Epidermal melanocyte (primary cell): ENCODE measurements around the gene PGRMC2.
A peak's percentile ranks its signal among the peaks of the same experiment; 100 is the strongest.

Source experiments
- DNase-seq: peaks from one replicate; pipeline ENCODE4 v3.0.0; 2011; ENCODE audit warnings: low spot score; ENCODE audit not compliant: insufficient read length

Gene PGRMC2

DNA sequence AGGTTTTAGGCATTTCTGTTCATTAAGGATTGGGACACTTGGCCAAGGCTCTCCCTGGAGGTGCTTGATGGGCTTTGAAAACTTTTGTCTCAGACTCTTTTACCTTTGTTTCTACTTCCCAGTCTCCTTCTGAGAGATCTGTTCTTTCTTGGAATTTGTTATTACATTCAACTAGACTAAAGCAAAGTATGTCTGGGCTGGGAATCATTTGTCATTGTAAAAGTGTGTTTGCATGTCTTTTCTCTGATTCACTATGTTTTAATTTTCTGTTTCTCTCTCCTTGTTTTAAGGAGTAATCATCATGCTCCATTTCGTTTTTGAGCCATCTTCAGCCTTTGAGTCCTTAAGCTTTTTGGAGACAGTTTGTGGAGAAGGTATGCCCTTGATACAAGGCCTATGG, 12.2 kb upstream of the PGRMC2 start:
- DNase-seq, result no peak

GRCh38 chr4:128298852-128299251, 11.2 kb upstream of the PGRMC2 start:
- DNase-seq, result no peak

DNA sequence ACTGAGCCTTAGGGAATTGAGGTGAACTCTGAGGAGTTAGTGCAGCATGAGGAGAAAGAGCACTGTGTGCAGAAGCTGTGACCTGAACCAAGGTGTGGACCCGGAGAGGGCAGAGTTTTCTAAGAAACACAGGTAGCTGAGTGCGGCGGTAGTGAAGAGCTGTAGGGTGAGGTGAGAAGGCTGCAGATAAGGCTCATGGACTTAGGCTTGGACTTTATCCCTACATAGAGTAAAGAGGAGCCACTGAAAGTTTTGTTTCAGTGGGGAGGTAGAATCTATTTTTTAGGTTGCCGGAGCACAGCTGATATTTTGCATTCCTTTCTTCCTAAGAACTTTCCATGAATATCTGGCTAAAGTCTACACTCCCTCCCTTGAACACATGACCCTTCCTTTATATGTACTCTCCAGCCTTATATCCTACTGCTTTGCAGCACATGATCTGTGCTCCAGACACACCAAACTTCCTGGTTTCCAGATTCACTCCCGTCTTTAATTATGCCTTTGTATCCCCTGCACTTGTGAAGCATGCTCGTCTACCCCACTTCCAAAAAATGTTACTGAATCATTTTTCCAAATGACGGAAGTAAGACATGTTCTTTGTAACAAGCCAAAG, 10.6 kb upstream of the PGRMC2 start:
- no peak for DNase-seq

GRCh38 chr4:128295255-128295654, 7.6 kb upstream of the PGRMC2 start:
- DNase-seq, result no peak

DNA sequence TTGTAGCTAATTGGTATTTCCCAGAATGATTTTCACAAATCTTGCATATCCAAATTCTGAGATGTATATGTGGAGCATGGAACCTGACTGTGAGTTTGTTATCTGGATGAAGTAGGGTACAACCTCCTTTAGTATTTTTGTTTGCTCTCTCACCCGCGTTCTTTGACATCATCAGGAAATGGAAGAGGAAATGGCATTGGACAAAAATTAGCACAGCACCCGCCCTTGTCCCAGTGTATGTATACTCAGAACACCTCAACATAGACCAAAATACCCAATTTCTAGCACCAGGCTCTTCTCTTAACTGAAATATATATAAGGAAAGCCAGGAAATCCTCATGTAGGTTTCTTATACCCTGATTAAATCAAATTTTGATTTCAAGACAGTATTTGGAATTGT, 6.9 kb upstream of the PGRMC2 start:
- DNase-seq, result no peak

GRCh38 chr4:128292349-128292748, 4.7 kb upstream of the PGRMC2 start:
- DNase-seq, result no peak

DNA sequence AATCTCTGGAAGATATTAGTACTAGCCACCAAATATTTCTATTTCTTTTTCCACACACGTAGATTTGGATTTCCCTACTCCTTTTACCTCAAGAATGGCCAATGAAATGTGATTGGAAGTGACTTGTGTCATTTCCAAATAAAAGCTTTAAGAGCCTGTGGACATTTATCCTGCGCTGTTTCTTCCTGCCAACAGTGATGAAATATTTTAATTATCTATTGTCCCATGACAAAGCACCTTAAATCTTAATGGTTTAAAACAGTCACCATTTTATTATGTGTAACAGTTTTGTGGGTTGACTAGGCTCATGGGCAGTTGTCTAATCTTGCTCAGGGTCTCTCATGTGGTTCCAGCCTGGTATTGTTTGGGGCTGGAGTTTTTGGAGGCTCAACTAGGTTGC, 3.5 kb upstream of the PGRMC2 start:
- no peak for DNase-seq

DNA sequence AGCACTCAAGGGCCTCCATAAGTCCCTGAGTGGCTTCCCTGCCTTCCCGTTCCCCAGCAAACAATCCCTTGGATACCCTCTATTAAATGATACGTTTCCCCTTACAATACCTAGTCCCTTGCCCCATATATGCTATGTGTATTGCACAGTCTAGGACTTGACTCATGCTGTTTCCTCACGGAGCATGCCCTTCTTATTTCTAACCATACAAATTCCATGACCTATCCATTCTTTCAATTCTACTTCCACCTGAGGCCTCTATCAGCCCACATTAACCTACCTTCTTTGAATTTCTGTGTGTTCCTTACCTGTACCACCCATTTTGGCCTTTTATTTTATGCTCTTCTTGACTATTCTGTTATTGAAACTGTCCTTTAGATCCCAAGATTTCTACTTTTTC, 2.9 kb upstream of the PGRMC2 start:
- no peak for DNase-seq

GRCh38 chr4:128289523-128290158, 2.0 kb upstream of the PGRMC2 start:
- DNase-seq, result no peak

GRCh38 chr4:128288689-128289106, 1.1 kb upstream of the PGRMC2 start:
- no peak for DNase-seq

DNA sequence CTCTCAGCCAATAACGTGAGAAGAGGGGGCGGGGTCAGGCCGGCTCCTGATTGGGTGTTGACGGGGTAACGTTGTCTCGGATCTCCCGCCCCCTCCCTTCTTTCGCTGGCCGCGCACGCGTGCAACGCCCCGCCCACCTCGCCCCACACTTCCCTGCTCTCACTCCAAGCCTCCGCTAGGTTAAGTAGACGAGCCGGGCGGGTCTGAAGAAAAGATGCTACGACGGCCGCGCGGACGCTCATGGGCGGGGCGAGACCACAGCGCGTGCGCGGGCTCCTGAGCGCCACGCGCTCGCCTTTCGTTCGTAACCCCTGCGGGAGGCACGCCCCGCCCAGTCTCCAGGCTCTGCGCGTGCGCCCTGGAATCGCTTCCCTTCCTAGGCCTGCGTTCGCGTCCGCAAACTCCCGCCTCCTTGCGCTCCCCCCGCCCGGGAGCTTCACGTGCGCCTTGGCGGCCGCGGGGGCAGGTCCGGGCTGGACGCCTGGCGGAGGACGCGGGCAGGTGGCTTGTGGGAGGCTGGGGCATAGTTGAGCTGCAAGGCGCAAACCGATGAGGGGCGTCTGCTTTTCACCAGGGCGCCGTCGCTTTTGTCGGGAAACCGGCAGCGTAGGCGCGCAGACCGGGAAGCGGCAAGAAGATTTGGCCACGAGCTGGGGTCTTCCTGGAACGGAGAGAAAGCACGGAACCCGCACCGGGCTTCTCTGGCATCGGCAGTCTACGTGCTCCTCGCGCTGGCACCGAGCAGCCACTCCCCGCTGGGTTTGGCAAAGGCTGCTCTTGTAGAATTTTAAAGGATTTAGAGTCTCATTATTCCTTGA, 467 bp upstream of the PGRMC2 start:
- DNase-seq, result peak; percentile 93

DNA sequence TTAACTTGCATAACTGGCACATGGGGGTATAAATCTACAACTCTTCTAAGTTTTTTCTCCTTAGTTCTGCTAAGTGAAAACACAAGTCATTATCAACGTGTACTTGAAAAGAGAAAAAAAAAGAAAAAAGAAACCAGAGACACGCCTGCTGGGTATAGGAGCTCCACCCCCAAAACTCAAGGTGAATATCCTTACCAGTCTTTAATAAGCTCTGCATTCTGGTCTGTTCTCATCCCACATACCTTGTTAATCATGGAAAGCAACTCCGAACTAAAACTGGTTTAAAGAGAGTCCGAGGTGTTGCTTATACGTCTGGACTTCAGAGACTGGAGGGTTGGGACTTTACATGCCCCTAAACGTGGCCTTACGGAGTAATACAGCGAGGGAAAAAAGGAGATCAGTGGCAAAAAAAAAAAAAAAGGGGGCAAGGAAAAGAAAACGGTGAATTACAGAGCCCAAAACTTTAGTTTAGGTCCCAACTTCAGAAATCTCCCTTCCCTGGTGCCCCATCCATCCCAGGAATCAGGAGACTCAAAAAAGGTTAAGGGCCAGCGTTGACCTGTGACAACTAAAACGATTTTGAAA, 1.0 kb downstream of the PGRMC2 start:
- DNase-seq, result no peak

- DNase-seq, result no peak
Measured at GRCh38 chr4:128285085-128285997, 2.3 kb downstream of the PGRMC2 start.

- DNase-seq, result no peak
Measured at GRCh38 chr4:128284317-128284716, 3.3 kb downstream of the PGRMC2 start.

DNA sequence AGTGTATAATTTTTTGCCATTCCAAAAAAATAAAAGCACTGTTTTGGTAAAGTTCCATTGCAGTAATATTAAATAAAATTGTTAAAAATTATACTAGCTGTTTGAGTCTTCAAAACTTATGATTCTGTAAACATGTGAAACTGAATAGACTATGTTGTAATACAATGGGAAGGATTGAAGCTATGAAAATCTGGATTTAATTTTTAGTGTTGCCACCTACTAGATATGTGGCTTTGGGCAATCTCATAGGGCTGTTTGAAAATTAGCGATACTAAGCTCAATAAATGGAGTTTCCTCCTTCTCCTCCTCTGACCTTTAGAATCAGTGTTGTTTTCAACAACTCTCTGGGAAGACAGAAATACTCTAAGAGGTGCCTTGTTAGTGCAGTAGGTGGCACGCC, 4.5 kb downstream of the PGRMC2 start:
- no peak for DNase-seq

DNA sequence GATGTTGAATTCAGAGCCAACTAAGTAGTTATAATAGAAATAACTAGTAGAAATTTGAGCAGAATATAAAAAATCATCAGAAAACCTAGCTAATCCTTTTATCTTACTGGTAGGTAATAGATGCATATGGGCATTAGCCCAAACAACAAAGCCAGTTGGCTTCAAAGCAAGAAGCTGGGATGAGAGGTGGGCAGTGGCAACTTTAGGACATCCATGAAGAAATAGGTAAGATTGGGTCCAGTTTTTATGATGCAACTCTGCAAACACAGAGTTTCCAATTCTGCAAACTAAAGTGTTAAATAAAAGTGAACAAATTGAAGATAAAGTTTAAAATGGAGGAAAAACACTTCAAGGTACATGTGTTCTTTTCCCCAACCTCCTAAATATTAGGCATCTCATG, 5.1 kb downstream of the PGRMC2 start:
- no peak for DNase-seq

DNA sequence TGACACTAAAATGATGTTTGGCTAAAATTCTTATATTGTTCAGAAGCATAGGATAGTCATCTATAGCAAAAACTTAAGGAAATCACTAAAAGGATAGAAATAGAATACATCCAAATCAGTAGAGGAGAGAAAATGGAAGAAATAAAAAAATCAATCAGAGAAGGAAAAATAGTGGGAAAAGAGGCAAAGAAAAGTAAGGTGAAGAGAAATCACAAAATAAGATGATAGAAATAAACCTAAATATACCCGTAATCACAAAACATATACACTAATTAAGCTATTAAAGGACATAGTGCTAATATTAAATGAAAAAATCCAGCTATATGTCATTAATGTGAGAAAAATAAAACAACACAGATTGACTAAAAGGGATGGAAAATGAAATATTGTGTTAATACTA, 6.3 kb downstream of the PGRMC2 start:
- DNase-seq, result no peak

GRCh38 chr4:128279624-128280225, 7.9 kb downstream of the PGRMC2 start:
- DNase-seq, result no peak

- no peak for DNase-seq
Measured at GRCh38 chr4:128277856-128278255, 9.8 kb downstream of the PGRMC2 start.

- no peak for DNase-seq
Measured at GRCh38 chr4:128275346-128275745, 12.3 kb downstream of the PGRMC2 start.

- DNase-seq, result no peak
Measured at GRCh38 chr4:128271551-128271950, 16.1 kb downstream of the PGRMC2 start.
